Measurements from ENCODE around the gene COL6A2.
"Not testable (repeated sequence)": the region's sequence is repeated elsewhere in the genome, so short reads cannot be mapped to it uniquely, and the experiment has no call there.

COL6A2 gene

GRCh38 chr21:46094401-46095082, 3.4 kb upstream of the COL6A2 start:
- no peak for DNase-seq (ENCODE audit: low spot score)

- no peak for DNase-seq (ENCODE audit: low spot score)
Measured at GRCh38 chr21:46095083-46095719, 2.7 kb upstream of the COL6A2 start.

- no peak for DNase-seq (ENCODE audit: low spot score)
Measured at GRCh38 chr21:46095814-46096595, 1.9 kb upstream of the COL6A2 start.

GRCh38 chr21:46096596-46097335, 1.1 kb upstream of the COL6A2 start:
- no peak for DNase-seq (ENCODE audit: low spot score)

- no peak for DNase-seq (ENCODE audit: low spot score)
Measured at GRCh38 chr21:46098303-46099141, 610 bp downstream of the COL6A2 start.

DNA sequence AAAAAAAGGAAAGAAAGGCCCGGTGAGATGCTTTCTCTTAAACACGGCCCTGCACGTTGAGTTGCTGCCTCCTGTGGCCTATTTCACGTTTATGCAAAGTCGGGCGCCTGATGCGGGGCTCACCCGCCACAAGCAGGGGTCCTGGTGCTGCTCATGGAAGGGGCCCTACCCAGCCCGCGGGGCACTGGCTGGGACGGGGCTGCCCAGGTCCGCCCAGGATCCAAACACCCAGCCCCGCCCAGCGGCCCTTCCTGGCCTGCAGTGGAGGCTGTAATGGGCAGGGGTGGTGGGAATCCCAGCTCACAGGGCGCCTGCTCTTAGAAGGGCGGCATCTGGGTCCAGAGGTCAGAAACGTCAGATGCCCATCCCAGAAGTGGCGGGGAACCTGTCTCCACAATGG, 1.6 kb downstream of the COL6A2 start:
- no peak for DNase-seq (ENCODE audit: low spot score)

DNA sequence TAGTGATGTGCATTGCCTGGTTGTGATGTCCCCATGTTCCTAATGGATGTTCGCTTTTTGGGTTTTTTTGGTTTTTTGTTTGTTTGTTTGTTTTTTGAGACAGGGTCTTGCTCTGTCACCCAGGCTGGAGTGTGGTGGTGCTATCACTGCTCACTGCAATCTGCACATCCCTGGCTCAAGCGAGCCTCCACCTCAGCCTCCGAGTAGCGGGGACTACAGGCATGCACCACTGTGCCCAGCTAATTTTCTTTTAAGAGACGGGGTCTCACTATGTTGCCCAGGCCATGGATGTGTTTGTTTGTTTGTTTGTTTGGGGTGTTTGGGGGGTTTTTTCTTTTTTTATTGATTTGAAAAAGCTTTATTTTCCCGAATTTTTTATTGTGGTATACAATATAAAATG, 2.1 kb downstream of the COL6A2 start:
- DNase-seq (ENCODE audit: low spot score) = no peak

GRCh38 chr21:46100426-46100825, 2.5 kb downstream of the COL6A2 start:
- DNase-seq (ENCODE audit: low spot score) = no peak

- no peak for DNase-seq (ENCODE audit: low spot score)
Measured at GRCh38 chr21:46100906-46101305, 3.0 kb downstream of the COL6A2 start.

GRCh38 chr21:46104104-46104503, 6.2 kb downstream of the COL6A2 start:
- DNase-seq (ENCODE audit: low spot score) = no peak

DNA sequence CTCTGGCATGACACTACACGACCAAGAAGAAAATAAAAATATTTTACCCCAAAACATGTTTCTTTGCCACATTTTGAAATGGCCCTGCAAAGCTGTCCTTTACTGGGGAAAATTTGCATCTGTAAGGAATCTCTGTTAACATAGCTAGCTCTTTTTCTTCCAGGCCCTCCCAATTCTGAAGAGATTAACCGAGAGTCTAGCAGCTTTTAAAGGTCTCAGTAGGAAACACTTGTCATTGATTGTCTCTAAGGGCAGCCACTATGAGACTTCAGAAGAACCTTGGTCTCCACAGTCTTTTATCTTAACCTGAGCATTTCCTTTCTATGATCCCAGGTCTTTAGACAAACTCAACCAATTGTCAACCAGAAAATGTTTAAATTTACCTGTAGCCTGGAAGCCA, 9.5 kb downstream of the COL6A2 start:
- DNase-seq (ENCODE audit: low spot score) = not testable (repeated sequence)

DNA sequence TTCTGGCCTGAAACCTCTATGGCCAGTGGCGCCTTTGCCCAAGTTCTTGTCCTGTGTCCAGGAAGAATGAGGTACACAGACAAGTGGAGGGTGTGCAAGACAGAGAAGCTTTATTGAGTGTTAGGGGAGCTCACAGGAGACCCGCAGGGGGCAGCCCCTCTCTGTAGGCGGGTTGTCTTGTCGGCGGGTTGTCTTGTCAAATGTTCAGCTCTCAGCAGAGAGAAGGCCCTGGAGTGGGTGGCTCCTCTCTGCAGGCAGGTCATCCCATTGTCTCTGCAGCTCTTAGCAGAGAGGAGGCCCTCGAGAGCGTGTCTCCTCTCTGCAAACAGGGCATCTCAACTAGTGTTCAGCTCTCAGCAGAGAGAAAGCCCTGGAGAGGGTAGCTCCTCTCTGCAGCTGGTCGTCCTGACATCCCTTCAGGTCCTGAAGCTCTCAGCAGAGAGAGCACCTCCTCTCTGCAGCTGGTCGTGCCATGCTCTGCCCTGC, 11.0 kb downstream of the COL6A2 start:
- DNase-seq (ENCODE audit: low spot score) = no peak

GRCh38 chr21:46109313-46110221, 11.7 kb downstream of the COL6A2 start:
- no peak for DNase-seq (ENCODE audit: low spot score)

DNA sequence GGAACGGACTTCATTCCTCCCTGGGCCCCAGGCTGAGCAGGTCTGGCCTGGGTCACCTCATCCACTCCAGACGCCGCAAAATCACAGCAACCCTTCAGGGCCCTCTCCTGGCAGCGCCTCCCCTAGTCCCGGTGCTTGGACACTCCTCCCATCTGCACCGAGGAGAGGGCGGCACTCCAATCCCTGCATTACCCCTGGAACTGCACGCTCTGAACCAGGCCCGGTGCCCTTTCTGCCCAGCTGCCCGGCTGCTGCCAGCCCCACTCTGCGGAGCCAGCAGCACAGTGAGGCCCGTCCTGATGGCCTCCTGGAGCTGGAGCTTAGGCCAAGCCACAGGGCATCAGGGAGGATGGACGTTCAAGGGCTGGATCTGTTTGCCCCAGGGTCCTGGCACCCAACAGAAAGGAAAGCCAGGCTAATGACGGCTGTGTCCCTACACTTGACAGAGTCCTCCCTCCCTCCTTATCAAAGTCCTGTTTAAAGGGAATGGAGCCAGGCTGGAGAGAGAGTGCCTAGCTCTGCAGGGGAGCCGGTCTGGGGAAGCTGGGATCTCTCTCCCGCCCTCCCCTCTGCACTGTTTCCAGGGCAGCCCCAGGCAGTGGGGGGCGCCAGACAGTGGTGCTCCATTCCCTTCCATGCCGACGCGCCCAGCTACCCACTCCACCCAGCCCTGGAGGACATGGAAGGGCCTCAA, 12.7 kb downstream of the COL6A2 start:
- DNase-seq (ENCODE audit: low spot score) = no peak

- DNase-seq (ENCODE audit: low spot score) = no peak
Measured at GRCh38 chr21:46111193-46111571, 13.3 kb downstream of the COL6A2 start.

- DNase-seq (ENCODE audit: low spot score) = no peak
Measured at GRCh38 chr21:46111857-46112724, 14.2 kb downstream of the COL6A2 start.

DNA sequence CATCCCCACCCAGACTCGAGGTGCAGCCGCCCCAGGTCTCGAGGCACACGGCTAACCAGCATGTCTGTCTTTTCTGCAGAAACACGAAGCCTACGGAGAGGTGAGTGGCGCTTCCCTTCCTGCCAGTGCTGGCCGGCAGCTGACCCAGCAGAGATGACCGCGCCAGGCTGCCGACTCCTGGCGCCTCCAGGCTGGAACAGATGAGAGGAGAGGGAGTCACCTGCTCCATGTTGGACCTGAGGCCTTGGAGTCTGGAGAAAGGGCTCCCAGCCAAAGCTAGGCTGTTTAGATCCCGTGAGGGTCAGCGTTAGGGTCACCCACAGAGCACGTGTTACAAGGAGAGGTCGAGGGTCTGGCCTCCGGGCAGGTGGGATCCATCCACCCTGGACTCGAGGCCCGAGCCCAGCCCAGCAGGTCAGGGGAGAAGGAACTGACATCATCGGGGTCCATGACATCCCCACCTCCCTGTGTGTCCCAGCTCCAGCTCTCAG, 14.9 kb downstream of the COL6A2 start:
- DNase-seq (ENCODE audit: low spot score) = no peak

GRCh38 chr21:46113497-46114176, 15.7 kb downstream of the COL6A2 start:
- DNase-seq (ENCODE audit: low spot score) = no peak

Measured in LoVo (cell line).